Measurements from ENCODE around the gene OR52N4. TPM values are rescaled to one million over a fixed set of nuclear protein-coding genes. Genes with fewer than 3 reads are reported as not detected.

The OR52N4 gene
- total RNA-seq (2022; extraction: Qiagen RNA extraction), result not detected in 5 replicates

DNA sequence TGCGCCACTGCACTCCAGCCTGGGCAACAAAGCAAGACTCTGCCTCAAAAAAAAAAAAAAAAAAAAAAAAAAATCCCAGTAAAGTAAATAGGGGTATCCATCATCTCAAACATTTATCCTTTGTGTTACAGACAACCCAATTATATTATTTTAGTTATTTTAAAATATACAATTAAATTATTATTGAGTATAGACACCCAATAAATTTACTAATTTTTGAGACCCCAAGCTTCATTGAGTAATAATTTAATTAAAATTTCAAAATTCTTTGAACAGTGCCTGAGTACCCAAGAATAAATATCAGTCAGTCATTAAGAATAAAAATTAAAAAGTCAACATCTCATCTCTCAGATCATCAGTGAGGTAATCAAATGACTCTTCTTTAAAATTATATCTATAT, at the start of gene OR52N4:
TSS of gene OR52N4 (plus strand) at position 301 of the 400 bp plus-strand sequence. CDS start 498 bp downstream, outside the sequence.

DNA sequence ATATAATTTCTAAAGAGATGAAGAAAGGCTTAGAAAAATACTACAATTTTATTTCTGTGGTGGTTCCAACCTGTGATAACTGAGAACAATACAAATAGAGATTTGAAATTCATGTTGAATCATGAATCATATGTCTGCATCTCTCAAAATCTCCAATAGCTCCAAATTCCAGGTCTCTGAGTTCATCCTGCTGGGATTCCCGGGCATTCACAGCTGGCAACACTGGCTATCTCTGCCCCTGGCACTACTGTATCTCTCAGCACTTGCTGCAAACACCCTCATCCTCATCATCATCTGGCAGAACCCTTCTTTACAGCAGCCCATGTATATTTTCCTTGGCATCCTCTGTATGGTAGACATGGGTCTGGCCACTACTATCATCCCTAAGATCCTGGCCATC, 17.6 kb upstream of the OR52N4 start, which contains the start of gene OR56B1:
TSS of gene OR56B1 (plus strand) at position 53 of the 400 bp plus-strand sequence. CDS start at position 122, 69 bp downstream.

DNA sequence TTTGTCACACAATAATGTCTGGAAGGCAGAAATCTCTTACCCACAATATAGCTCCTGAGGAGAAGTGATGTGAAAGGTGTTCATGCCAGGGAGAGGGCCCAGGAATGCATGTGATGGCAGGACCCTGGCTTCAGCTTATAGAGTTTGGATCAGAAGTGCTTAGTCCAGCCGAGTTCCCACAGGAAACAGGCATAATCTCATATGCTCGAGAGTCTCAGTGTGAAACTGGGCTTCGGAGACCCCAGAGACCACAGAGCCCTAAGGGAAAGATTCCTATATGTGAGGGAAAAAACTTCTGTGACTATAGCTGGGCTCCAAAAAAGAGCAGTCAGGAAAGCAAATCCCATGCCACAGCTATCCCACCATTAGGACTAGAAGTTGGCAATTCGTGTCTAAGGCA, 29.2 kb downstream of the OR52N4 start, which contains the start of gene OR52N5:
TSS of gene OR52N5 (minus strand) at position 101 of the 400 bp plus-strand sequence. CDS start 4,721 bp downstream, outside the sequence.

DNA sequence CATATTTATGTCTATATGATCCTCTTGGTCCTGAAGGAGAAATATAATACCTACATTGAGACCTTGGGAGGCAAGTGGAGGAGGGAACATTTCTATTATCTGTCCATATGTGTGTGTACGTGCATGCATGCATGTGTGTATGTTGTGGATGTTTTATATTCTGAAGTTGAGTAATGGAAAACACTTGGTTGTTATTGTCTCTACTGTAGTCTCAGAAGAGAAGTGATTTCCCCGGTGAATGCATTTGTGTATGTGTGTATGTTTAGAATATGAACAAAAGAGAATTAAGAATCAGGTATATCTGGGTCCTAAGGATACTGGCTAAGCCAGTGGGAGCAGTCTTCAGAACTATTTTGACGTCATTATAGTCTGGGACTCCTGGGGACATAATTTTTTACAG, 37.1 kb downstream of the OR52N4 start, which contains the start of gene OR52N1:
TSS of gene OR52N1 (minus strand) at position 101 of the 400 bp plus-strand sequence. CDS start 2,449 bp downstream, outside the sequence.

Other genes with a start within 250 kb of the OR52N4 start
- gene UBQLN3, start 244.3 kb upstream of the OR52N4 start, total RNA-seq (2022; extraction: Qiagen RNA extraction), result not detected in 5 replicates
- 0.04 TPM in 1 of 5 replicates, not detected in the others for gene UBQLNL, start 237.5 kb upstream of the OR52N4 start, total RNA-seq (2022; extraction: Qiagen RNA extraction)
- not detected in 5 replicates for gene OR52H1, start 205.7 kb upstream of the OR52N4 start, total RNA-seq (2022; extraction: Qiagen RNA extraction)
- gene OR52B6, start 173.4 kb upstream of the OR52N4 start, total RNA-seq (2022; extraction: Qiagen RNA extraction), result not detected in 5 replicates
- gene TRIM6, start 157.6 kb upstream of the OR52N4 start, total RNA-seq (2022; extraction: Qiagen RNA extraction), result 10.4 to 13.1 TPM (median 12.8 TPM) in 5 replicates
- 2.8 to 4.3 TPM (median 3.7 TPM) in 5 replicates for gene TRIM34, start 129.2 kb upstream of the OR52N4 start, total RNA-seq (2022; extraction: Qiagen RNA extraction)
- 10.9 to 13.7 TPM (median 12.0 TPM) in 5 replicates for gene TRIM5, start 69.2 kb upstream of the OR52N4 start, total RNA-seq (2022; extraction: Qiagen RNA extraction)
- gene TRIM22, start 64.5 kb upstream of the OR52N4 start, total RNA-seq (2022; extraction: Qiagen RNA extraction), result 0.44 to 1.0 TPM (median 0.81 TPM) in 5 replicates
- gene OR56B1, start 17.8 kb upstream of the OR52N4 start, total RNA-seq (2022; extraction: Qiagen RNA extraction), result not detected in 5 replicates
- gene OR52N5, start 29.1 kb downstream of the OR52N4 start, total RNA-seq (2022; extraction: Qiagen RNA extraction), result not detected in 5 replicates
- not detected in 5 replicates for gene OR52N1, start 37.0 kb downstream of the OR52N4 start, total RNA-seq (2022; extraction: Qiagen RNA extraction)
- gene OR52N2, start 54.7 kb downstream of the OR52N4 start, total RNA-seq (2022; extraction: Qiagen RNA extraction), result not detected in 5 replicates
- not detected in 5 replicates for gene OR52E6, start 87.7 kb downstream of the OR52N4 start, total RNA-seq (2022; extraction: Qiagen RNA extraction)
- not detected in 5 replicates for gene OR52E8, start 103.4 kb downstream of the OR52N4 start, total RNA-seq (2022; extraction: Qiagen RNA extraction)
- not detected in 5 replicates for gene OR52E4, start 126.4 kb downstream of the OR52N4 start, total RNA-seq (2022; extraction: Qiagen RNA extraction)
- gene OR52E5, start 139.0 kb downstream of the OR52N4 start, total RNA-seq (2022; extraction: Qiagen RNA extraction), result not detected in 5 replicates
- gene OR56A3, start 188.0 kb downstream of the OR52N4 start, total RNA-seq (2022; extraction: Qiagen RNA extraction), result not detected in 5 replicates
- not detected in 5 replicates for gene OR56A5, start 214.3 kb downstream of the OR52N4 start, total RNA-seq (2022; extraction: Qiagen RNA extraction)
- not detected in 5 replicates for gene OR52L1, start 232.7 kb downstream of the OR52N4 start, total RNA-seq (2022; extraction: Qiagen RNA extraction)